ENCODE data around the gene RMRP.
A peak's percentile ranks its signal among the peaks of the same experiment; 100 is the strongest.

RMRP gene

DNA sequence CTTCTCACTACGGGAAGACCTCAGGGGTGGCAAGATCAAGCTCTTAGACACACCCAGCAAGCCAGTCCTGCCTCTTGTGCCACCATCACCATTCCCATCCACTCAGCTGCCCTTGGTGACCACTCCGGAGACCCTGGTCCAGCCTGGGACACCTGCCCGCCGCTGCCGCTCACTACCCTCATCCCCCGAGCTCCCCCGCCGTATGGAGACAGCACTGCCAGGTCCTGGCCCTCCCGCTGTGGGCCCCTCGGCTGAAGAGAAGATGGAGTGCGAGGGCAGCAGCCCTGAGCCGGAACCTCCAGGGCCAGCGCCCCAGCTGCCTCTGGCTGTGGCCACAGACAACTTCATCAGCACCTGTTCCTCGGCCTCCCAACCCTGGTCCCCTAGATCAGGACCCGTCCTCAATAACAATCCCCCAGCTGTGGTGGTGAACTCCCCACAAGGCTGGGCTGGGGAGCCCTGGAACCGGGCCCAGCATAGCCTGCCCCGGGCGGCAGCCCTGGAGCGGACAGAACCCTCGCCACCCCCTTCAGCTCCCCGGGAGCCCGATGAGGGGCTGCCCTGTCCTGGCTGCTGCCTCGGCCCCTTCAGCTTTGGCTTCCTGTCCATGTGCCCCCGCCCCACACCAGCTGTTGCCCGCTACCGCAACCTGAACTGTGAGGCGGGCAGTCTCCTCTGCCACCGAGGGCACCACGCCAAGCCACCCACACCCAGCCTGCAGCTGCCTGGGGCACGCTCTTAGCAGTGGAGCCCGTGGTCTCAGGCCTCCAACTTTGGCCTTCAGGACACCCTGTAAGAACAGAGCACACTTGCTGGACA is 48.6 kb downstream of the RMRP start:
- peak; percentile 75 for DNase-seq

DNA sequence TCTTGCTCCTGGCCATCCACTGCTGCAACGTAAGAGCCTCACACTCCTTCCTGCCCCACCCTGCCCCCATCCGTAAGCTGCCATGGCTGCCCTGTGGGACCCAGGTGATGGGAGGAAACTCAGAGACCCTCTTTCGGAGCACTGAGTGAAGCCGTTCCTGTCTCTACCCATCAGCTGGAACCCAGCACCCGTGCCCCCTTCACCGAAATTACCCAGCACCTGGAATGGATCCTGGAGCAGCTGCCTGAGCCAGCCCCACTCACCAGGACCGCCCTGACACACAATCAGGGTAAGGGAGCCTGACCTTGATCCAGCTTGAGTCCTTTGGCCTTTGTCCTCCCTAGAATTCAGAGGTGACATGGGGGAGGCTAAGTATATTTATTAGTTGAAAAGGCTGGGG is 49.6 kb downstream of the RMRP start:
- DNase-seq, result no peak

All from left hindlimb (tissue), 1 donor.